ENCODE results near the gene G6PC3.

DNA sequence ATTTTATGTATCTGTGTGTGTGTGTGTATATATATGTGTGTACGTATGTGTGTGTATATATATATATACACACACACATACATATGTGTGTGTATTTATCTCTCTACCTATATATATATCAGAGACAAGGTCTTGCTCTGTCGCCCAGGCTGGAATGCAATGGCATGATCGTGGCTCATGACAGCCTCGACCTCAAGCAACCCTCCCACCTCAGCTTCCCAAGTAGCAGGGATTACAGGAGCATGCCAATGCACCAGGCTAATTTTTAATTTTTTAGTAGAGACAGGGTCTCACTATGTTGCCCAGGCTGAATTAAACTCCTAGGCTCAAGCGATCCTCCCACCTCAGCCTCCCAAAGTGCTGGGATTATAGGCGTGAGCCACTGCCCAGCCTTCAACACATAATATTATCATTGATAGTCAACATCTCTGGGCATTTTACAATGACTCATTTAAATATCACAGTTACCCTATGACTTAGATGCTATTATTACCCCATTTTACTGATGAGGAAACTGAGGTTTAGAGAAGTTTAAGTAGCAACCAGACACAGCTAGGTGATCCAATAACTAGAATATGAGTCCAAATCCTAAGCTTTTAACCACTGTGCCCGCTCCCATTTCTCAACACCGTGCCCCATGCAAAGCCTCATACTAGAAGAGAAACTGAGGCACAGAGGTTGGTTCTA lies 24.3 kb downstream of the G6PC3 start:
- no peak for TF ChIP-seq POLR2AphosphoS5 (IDR thresholded peaks at IDR 0.05; ENCODE audit: low read depth, low read length)
- TF ChIP-seq GABPA (IDR thresholded peaks at IDR 0.05; ENCODE audit: low read depth), result no peak
- TF ChIP-seq, protein P1, sequence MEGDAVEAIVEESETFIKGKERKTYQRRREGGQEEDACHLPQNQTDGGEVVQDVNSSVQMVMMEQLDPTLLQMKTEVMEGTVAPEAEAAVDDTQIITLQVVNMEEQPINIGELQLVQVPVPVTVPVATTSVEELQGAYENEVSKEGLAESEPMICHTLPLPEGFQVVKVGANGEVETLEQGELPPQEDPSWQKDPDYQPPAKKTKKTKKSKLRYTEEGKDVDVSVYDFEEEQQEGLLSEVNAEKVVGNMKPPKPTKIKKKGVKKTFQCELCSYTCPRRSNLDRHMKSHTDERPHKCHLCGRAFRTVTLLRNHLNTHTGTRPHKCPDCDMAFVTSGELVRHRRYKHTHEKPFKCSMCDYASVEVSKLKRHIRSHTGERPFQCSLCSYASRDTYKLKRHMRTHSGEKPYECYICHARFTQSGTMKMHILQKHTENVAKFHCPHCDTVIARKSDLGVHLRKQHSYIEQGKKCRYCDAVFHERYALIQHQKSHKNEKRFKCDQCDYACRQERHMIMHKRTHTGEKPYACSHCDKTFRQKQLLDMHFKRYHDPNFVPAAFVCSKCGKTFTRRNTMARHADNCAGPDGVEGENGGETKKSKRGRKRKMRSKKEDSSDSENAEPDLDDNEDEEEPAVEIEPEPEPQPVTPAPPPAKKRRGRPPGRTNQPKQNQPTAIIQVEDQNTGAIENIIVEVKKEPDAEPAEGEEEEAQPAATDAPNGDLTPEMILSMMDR (IDR thresholded peaks at IDR 0.05), result no peak
- TF ChIP-seq MXI1 (IDR thresholded peaks at IDR 0.05; ENCODE audit: low read depth, low read length), result no peak
- no peak for TF ChIP-seq TCF12 (IDR thresholded peaks at IDR 0.05)
- no peak for TF ChIP-seq ELF1 (IDR thresholded peaks at IDR 0.05)
- TF ChIP-seq SIN3A (IDR thresholded peaks at IDR 0.05; ENCODE audit: borderline replicate concordance, low read depth, low read length), result no peak
- TF ChIP-seq, protein P2, sequence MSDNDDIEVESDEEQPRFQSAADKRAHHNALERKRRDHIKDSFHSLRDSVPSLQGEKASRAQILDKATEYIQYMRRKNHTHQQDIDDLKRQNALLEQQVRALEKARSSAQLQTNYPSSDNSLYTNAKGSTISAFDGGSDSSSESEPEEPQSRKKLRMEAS (IDR thresholded peaks at IDR 0.05; ENCODE audit: low read depth), result no peak
- no peak for TF ChIP-seq YY1 (IDR thresholded peaks at IDR 0.05; ENCODE audit: low read depth)
- TF ChIP-seq RFX5 (IDR thresholded peaks at IDR 0.05; ENCODE audit: low read length), result no peak
- no peak for TF ChIP-seq TAF1 (IDR thresholded peaks at IDR 0.05; ENCODE audit: borderline replicate concordance, low read depth, low read length)
